CD4-positive, CD25-positive, alpha-beta regulatory T cell (primary cell): ENCODE data around the gene HBZ. TPM values are rescaled to one million over a fixed set of nuclear protein-coding genes. Genes with fewer than 3 reads are reported as not detected.
"Not testable (repeated sequence)": the region's sequence is repeated elsewhere in the genome, so short reads cannot be mapped to it uniquely, and the experiment has no call there.

Source experiments
- ATAC-seq, 2 donors: fragments of 150-1000 bp; cut with Tn5 transposase; one replicate each; pipeline ENCODE4 v1.10.0; 2021; ENCODE audit warnings: low read depth in 2 of 2, moderate number of reproducible peaks in 2 of 2, moderate library complexity in 1 of 2
- DNase-seq, 3 donors: peaks; one replicate each; pipeline versions ENCODE4 v3.0.0 to v3.0.0-alpha.2; 2012 to 2022; ENCODE audit warnings: mixed read lengths in 1 of 3
- H3K27ac ChIP-seq: one replicate; pipeline ENCODE4 v1.7.0; 2013; ENCODE audit warnings: mild to moderate bottlenecking, low read length; ENCODE audit not compliant: insufficient read depth, poor library complexity, severe bottlenecking
- H3K27me3 ChIP-seq: one replicate; pipeline ENCODE4 v1.7.0; 2013; ENCODE audit warnings: low read length; ENCODE audit not compliant: control insufficient read depth, insufficient read depth
- H3K36me3 ChIP-seq: one replicate; pipeline ENCODE4 v1.7.0; 2013; ENCODE audit warnings: mild to moderate bottlenecking, low read length, moderate library complexity; ENCODE audit not compliant: control insufficient read depth, insufficient read depth
- H3K4me1 ChIP-seq: 2 replicates; pipeline ENCODE4 v1.7.0; 2013; ENCODE audit warnings: mild to moderate bottlenecking, low read length; ENCODE audit not compliant: insufficient read depth, control insufficient read depth, poor library complexity, severe bottlenecking
- H3K4me3 ChIP-seq: one replicate; pipeline ENCODE4 v1.7.0; 2013; ENCODE audit warnings: low read depth, mild to moderate bottlenecking, low read length, moderate library complexity
- H3K9me3 ChIP-seq, 2 experiments: 1 replicate in 1 of 2; 2 replicates in 1 of 2; pipeline ENCODE4 v1.7.0; 2013; ENCODE audit warnings: low read length in 2 of 2, mild to moderate bottlenecking in 1 of 2, moderate library complexity in 1 of 2; ENCODE audit not compliant: control insufficient read depth in 2 of 2
- H3K27ac Mint-ChIP-seq, 3 donors: one replicate each; pipeline ENCODE4 v1.8.0; 2020 to 2022; ENCODE audit warnings: mild to moderate bottlenecking in 3 of 3, mixed read lengths in 3 of 3, moderate library complexity in 2 of 3
- H3K27me3 Mint-ChIP-seq: one replicate; pipeline ENCODE4 v1.8.0; 2022; ENCODE audit warnings: mild to moderate bottlenecking, mixed read lengths
- H3K36me3 Mint-ChIP-seq: one replicate; pipeline ENCODE4 v1.8.0; 2020; ENCODE audit warnings: mixed read lengths
- H3K4me1 Mint-ChIP-seq, 4 donors: one replicate each; pipeline ENCODE4 v1.8.0; 2020 to 2022; ENCODE audit warnings: mixed read lengths in 4 of 4, mild to moderate bottlenecking in 1 of 4
- H3K4me3 Mint-ChIP-seq, 4 donors: one replicate each; pipeline ENCODE4 v1.8.0; 2020 to 2022; ENCODE audit warnings: mild to moderate bottlenecking in 4 of 4, mixed read lengths in 4 of 4, moderate library complexity in 3 of 4
- H3K9me3 Mint-ChIP-seq, 7 donors: one replicate each; pipeline ENCODE4 v1.8.0; 2020 to 2022; ENCODE audit warnings: mixed read lengths in 7 of 7, mild to moderate bottlenecking in 3 of 7, moderate library complexity in 2 of 7
- polyA plus RNA-seq, 4 donors: library from polyadenylated mRNA; unstranded; fragments of 300-500 nt; fragmentation: Illumina TruSeq; gene quantifications; one replicate each; pipeline ENCODE4 v1.2.3, GENCODE V29; 2021
- total RNA-seq: library from RNA; stranded (reverse); gene quantifications from one replicate; pipeline ENCODE4 v1.2.3, GENCODE V29; 2022

Gene HBZ
- total and polyA plus RNA-seq, 5 donors from 2014 or later: not detected

GRCh38 chr16:167122-167690 lies 14.8 kb downstream of the HBZ start:
- H3K4me1 ChIP-seq: peaks cover 14% of the 10 kb centered on the region
- no peak for ATAC-seq
- H3K9me3 Mint-ChIP-seq: peaks cover 0 to 2% (median 0%) of the 10 kb centered on the region in 7 donors
- no peak overlapping the region for H3K27ac ChIP-seq
- H3K4me3 Mint-ChIP-seq: peak overlapping the region in 2 of 4 donors; percentile 13 to 41
- no peaks in the 10 kb centered on the region for H3K36me3 Mint-ChIP-seq
- no peak for DNase-seq
- no peak overlapping the region for H3K27ac Mint-ChIP-seq
- H3K27me3 Mint-ChIP-seq: peaks cover 65% of the 10 kb centered on the region
- H3K27me3 ChIP-seq: peaks cover 7% of the 10 kb centered on the region
- H3K9me3 ChIP-seq: no peaks in the 10 kb centered on the region
- no peak overlapping the region for H3K4me3 ChIP-seq
- peaks cover 0 to 9% (median 0%) of the 10 kb centered on the region in 4 donors for H3K4me1 Mint-ChIP-seq
- no peaks in the 10 kb centered on the region for H3K36me3 ChIP-seq

GRCh38 chr16:168424-168823 lies 16.0 kb downstream of the HBZ start:
- peaks cover 7% of the 10 kb centered on the region for H3K27me3 ChIP-seq
- H3K9me3 Mint-ChIP-seq: peaks cover 0 to 2% (median 0%) of the 10 kb centered on the region in 7 donors
- H3K27ac Mint-ChIP-seq: no peak overlapping the region
- peaks cover 0 to 9% (median 0%) of the 10 kb centered on the region in 4 donors for H3K4me1 Mint-ChIP-seq
- DNase-seq (no peak), ATAC-seq (no peak)
- peaks cover 58% of the 10 kb centered on the region for H3K27me3 Mint-ChIP-seq
- H3K4me3 Mint-ChIP-seq: peak overlapping the region in 1 of 4 donors; percentile 19
- no peaks in the 10 kb centered on the region for H3K36me3 ChIP-seq
- H3K9me3 ChIP-seq: no peaks in the 10 kb centered on the region
- no peaks in the 10 kb centered on the region for H3K36me3 Mint-ChIP-seq
- no peak overlapping the region for H3K27ac ChIP-seq
- no peak overlapping the region for H3K4me3 ChIP-seq
- H3K4me1 ChIP-seq: peaks cover 14% of the 10 kb centered on the region

GRCh38 chr16:169014-169413 lies 16.6 kb downstream of the HBZ start:
- H3K27me3 ChIP-seq: peaks cover 7% of the 10 kb centered on the region

GRCh38 chr16:170088-170507 lies 17.7 kb downstream of the HBZ start:
- H3K27me3 ChIP-seq, DNase-seq, ATAC-seq, H3K9me3 ChIP-seq, H3K36me3 ChIP-seq, H3K27ac ChIP-seq, H3K36me3 Mint-ChIP-seq, H3K4me3 Mint-ChIP-seq, H3K9me3 Mint-ChIP-seq, H3K4me3 ChIP-seq, H3K27ac Mint-ChIP-seq: not testable (repeated sequence)
- H3K4me1 ChIP-seq: peaks cover 12% of the 10 kb centered on the region
- H3K27me3 Mint-ChIP-seq: peaks cover 73% of the 10 kb centered on the region
- peaks cover 0 to 14% (median 3%) of the 10 kb centered on the region in 4 donors for H3K4me1 Mint-ChIP-seq

More at GRCh38 chr16:169014-169413, 16.6 kb downstream of the HBZ start:
- Histone ChIP-seq H3K27ac (no peak overlapping the region), H3K9me3 (no peaks in the 10 kb centered on the region), H3K36me3 (no peaks in the 10 kb centered on the region), H3K4me1 (peaks cover 14% of the 10 kb centered on the region), H3K4me3 (no peak overlapping the region)
- Mint-ChIP-seq H3K27ac (no peak overlapping the region), H3K27me3 (peaks cover 62% of the 10 kb centered on the region), H3K36me3 (no peaks in the 10 kb centered on the region), H3K9me3 (peaks cover 0 to 2% (median 0%) of the 10 kb centered on the region in 7 donors), H3K4me3 (no peak overlapping the region), H3K4me1 (peaks cover 0 to 9% (median 0%) of the 10 kb centered on the region in 4 donors)
- no peak for ATAC-seq
- DNase-seq: no peak

- H3K4me3 Mint-ChIP-seq: no peak overlapping the region
- H3K4me1 ChIP-seq: peaks cover 5% of the 10 kb centered on the region
- no peaks in the 10 kb centered on the region for H3K36me3 Mint-ChIP-seq
- H3K9me3 ChIP-seq: no peaks in the 10 kb centered on the region
- no peaks in the 10 kb centered on the region for H3K36me3 ChIP-seq
- DNase-seq (no peak), ATAC-seq (no peak)
- H3K9me3 Mint-ChIP-seq: peaks cover 0 to 2% (median 0%) of the 10 kb centered on the region in 7 donors
- no peak overlapping the region for H3K27ac ChIP-seq
- H3K27ac Mint-ChIP-seq: no peak overlapping the region
- H3K27me3 ChIP-seq: peaks cover 13% of the 10 kb centered on the region
- no peak overlapping the region for H3K4me3 ChIP-seq
- peaks cover 0 to 18% (median 3%) of the 10 kb centered on the region in 4 donors for H3K4me1 Mint-ChIP-seq
- peaks cover 80% of the 10 kb centered on the region for H3K27me3 Mint-ChIP-seq
Observed at GRCh38 chr16:170788-171187, 18.3 kb downstream of the HBZ start.

- H3K9me3 Mint-ChIP-seq, H3K9me3 ChIP-seq, H3K4me3 ChIP-seq, H3K36me3 Mint-ChIP-seq, ATAC-seq, H3K27ac Mint-ChIP-seq, H3K36me3 ChIP-seq, DNase-seq, H3K4me1 ChIP-seq, H3K27ac ChIP-seq, H3K27me3 ChIP-seq: not testable (repeated sequence)
- peak within 1 kb of the TSS in 3 of 4 donors; percentile 38 to 73 (median 50) for H3K4me3 Mint-ChIP-seq
- H3K27me3 Mint-ChIP-seq: peaks cover 73% of the 10 kb centered on the region
- peaks cover 0 to 17% (median 3%) of the 10 kb centered on the region in 4 donors for H3K4me1 Mint-ChIP-seq
Observed at GRCh38 chr16:172374-172941, 20.0 kb downstream of the HBZ start, which contains the start of gene HBA2. TSS of gene HBA2 (plus strand) at chr16:172876. CDS start at chr16:172913, 37 bp downstream.

GRCh38 chr16:173211-173854 lies 20.9 kb downstream of the HBZ start:
- H3K9me3 Mint-ChIP-seq, H3K36me3 ChIP-seq, H3K9me3 ChIP-seq, DNase-seq, H3K36me3 Mint-ChIP-seq, H3K4me3 ChIP-seq, H3K27ac ChIP-seq, ATAC-seq, H3K27ac Mint-ChIP-seq, H3K4me1 ChIP-seq: not testable (repeated sequence)
- peaks cover 73% of the 10 kb centered on the region for H3K27me3 Mint-ChIP-seq
- H3K27me3 ChIP-seq: peaks cover 17% of the 10 kb centered on the region
- H3K4me3 Mint-ChIP-seq: peak overlapping the region in 2 of 4 donors; percentile 38 to 44
- peaks cover 0 to 21% (median 3%) of the 10 kb centered on the region in 4 donors for H3K4me1 Mint-ChIP-seq
